ENCODE data around the gene TPSAB1. TPM values are rescaled to one million over a fixed set of nuclear protein-coding genes. Genes with fewer than 3 reads are reported as not detected.
"Not testable (repeated sequence)": the region's sequence is repeated elsewhere in the genome, so short reads cannot be mapped to it uniquely, and the experiment has no call there.

The TPSAB1 gene
- total and polyA plus RNA-seq, 12 donors: 0.11 to 4.8 (median 0.93) TPM; not detected in 3

- no peaks in the 10 kb centered on the region for H3K36me3 ChIP-seq (replicated peaks in 1 of 2)
- no peaks in the 10 kb centered on the region for H3K27me3 ChIP-seq
- TF ChIP-seq POLR2A (IDR thresholded peaks at IDR 0.05): no peak
- no peak for TF ChIP-seq CTCF (IDR thresholded peaks at IDR 0.05)
- H3K27ac ChIP-seq: no peak overlapping the region
- no peak for DNase-seq
- no peak overlapping the region for H3K4me3 ChIP-seq
- peaks cover 0 to 12% of the 10 kb centered on the region in 2 donors for H3K4me1 ChIP-seq (replicated peaks in 1 of 2)
- WGBS, 4 donors: 79 to 83% (median 81%) methylated on average over 8 to 19 of the region's 19 CpGs
- H3K9me3 ChIP-seq (replicated peaks in 1 of 3): no peaks in the 10 kb centered on the region
- intact Hi-C loops (cut with DNase I): no loop called here
Observed at GRCh38 chr16:1197237-1197866, 43.2 kb upstream of the TPSAB1 start.

- Histone ChIP-seq H3K9me3 (replicated peaks in 1 of 3) (no peaks in the 10 kb centered on the region), H3K27ac (no peak overlapping the region), H3K4me1 (replicated peaks in 1 of 2) (peaks cover 0 to 12% of the 10 kb centered on the region in 2 donors), H3K36me3 (replicated peaks in 1 of 2) (no peaks in the 10 kb centered on the region), H3K27me3 (no peaks in the 10 kb centered on the region), H3K4me3 (no peak overlapping the region)
- DNase-seq: no peak
- TF ChIP-seq POLR2A (IDR thresholded peaks at IDR 0.05) (no peak), CTCF (IDR thresholded peaks at IDR 0.05) (no peak)
- intact Hi-C loops (cut with DNase I): loop anchor here in 1 of 2 donors (2.0 kb wide), 1 partner anchor 91 kb away; no protein-coding TSS in a partner anchor
- 92 to 96% (median 94%) methylated on average over 12 to 18 of the region's 18 CpGs for WGBS, 4 donors
Observed at GRCh38 chr16:1198194-1198593, 42.3 kb upstream of the TPSAB1 start.

- H3K4me1 ChIP-seq (replicated peaks in 1 of 2); H3K27ac ChIP-seq; H3K4me3 ChIP-seq; DNase-seq; H3K36me3 ChIP-seq (replicated peaks in 1 of 2); H3K9me3 ChIP-seq (replicated peaks in 1 of 3); H3K27me3 ChIP-seq: not testable (repeated sequence)
- intact Hi-C loops (cut with DNase I): loop anchor here in 1 of 2 donors (2.0 kb wide), 1 partner anchor 92 kb away; no protein-coding TSS in a partner anchor
- 85 to 99% (median 91%) methylated on average over 8 to 44 of the region's 44 CpGs for WGBS, 4 donors
Observed at GRCh38 chr16:1198671-1199346, 41.7 kb upstream of the TPSAB1 start.

- intact Hi-C loops (cut with DNase I): loop anchor here in 1 of 2 donors (2.0 kb wide), 1 partner anchor 93 kb away; no protein-coding TSS in a partner anchor
- no peak overlapping the region for H3K4me3 ChIP-seq
- 79 to 82% (median 80%) methylated on average over 8 to 15 of the region's 19 CpGs for WGBS, 4 donors
- no peak for DNase-seq
- no peak for TF ChIP-seq POLR2A (IDR thresholded peaks at IDR 0.05)
- no peak for TF ChIP-seq CTCF (IDR thresholded peaks at IDR 0.05)
- no peaks in the 10 kb centered on the region for H3K36me3 ChIP-seq (replicated peaks in 1 of 2)
- H3K4me1 ChIP-seq (replicated peaks in 1 of 2): peaks cover 0 to 3% of the 10 kb centered on the region in 2 donors
- H3K27ac ChIP-seq: no peak overlapping the region
- no peaks in the 10 kb centered on the region for H3K9me3 ChIP-seq (replicated peaks in 1 of 3)
- H3K27me3 ChIP-seq: no peaks in the 10 kb centered on the region
Observed at GRCh38 chr16:1199347-1200013, 41.0 kb upstream of the TPSAB1 start.
